HG02610 (cell line): ENCODE data around the gene DNTT.

Source experiments
- ATAC-seq: cut with Tn5 transposase; IDR thresholded peaks from one replicate; pipeline ENCODE4 v1.9.1; 2021; ENCODE audit warnings: mild to moderate bottlenecking, moderate library complexity; ENCODE audit not compliant: unreplicated experiment

The DNTT gene

GRCh38 chr10:96275685-96276418, 28.4 kb upstream of the DNTT start:
- ATAC-seq = no peak

GRCh38 chr10:96276426-96276825, 27.8 kb upstream of the DNTT start:
- ATAC-seq = no peak

- no peak for ATAC-seq
These were observed 27.4 kb upstream of the DNTT start for GRCh38 chr10:96276831-96277230.

- no peak for ATAC-seq
These were observed 25.0 kb upstream of the DNTT start for GRCh38 chr10:96279191-96279641.

- no peak for ATAC-seq
These were observed 23.4 kb upstream of the DNTT start for GRCh38 chr10:96280859-96281258.

GRCh38 chr10:96281444-96282029, 22.7 kb upstream of the DNTT start:
- ATAC-seq = no peak

GRCh38 chr10:96283351-96283750, 20.9 kb upstream of the DNTT start:
- no peak for ATAC-seq

GRCh38 chr10:96283756-96284155, 20.5 kb upstream of the DNTT start:
- no peak for ATAC-seq

- no peak for ATAC-seq
These were observed 18.9 kb upstream of the DNTT start for GRCh38 chr10:96285331-96285752.

- ATAC-seq = peak; percentile 55
These were observed 16.7 kb upstream of the DNTT start for GRCh38 chr10:96287392-96288105.

- ATAC-seq = peak; percentile 69
These were observed 16.0 kb upstream of the DNTT start for GRCh38 chr10:96288151-96288621.

GRCh38 chr10:96289218-96289910, 14.9 kb upstream of the DNTT start:
- ATAC-seq = no peak

- ATAC-seq = no peak
These were observed 13.7 kb upstream of the DNTT start for GRCh38 chr10:96290368-96291133.

GRCh38 chr10:96292971-96293920, 11.0 kb upstream of the DNTT start:
- peak; percentile 62 for ATAC-seq

- no peak for ATAC-seq
These were observed 8.8 kb upstream of the DNTT start for GRCh38 chr10:96295475-96295874.

- no peak for ATAC-seq
These were observed 6.7 kb upstream of the DNTT start for GRCh38 chr10:96297486-96297885.

- ATAC-seq = no peak
These were observed 5.9 kb upstream of the DNTT start for GRCh38 chr10:96298362-96298761.

GRCh38 chr10:96299383-96299782, 4.9 kb upstream of the DNTT start:
- ATAC-seq = no peak

GRCh38 chr10:96301616-96302015, 2.6 kb upstream of the DNTT start:
- ATAC-seq = no peak
